K562 (cell line): ENCODE results near the gene URM1. TPM values are rescaled to one million over a fixed set of nuclear protein-coding genes. Genes with fewer than 3 reads are reported as not detected.
A peak's percentile ranks its signal among the peaks of the same experiment; 100 is the strongest.

Experiments used
- ATAC-seq: fragments of 200-7000 bp; cut with Tn5 transposase; 3 replicates; pipeline ENCODE4 v1.9.1; 2020; ENCODE audit warnings: moderate library complexity
- BruUV-seq: library from RNA; stranded (reverse); fragments of 400-500 nt; replicated peaks from 2 replicates; lab custom pipeline; 2021; lab: Mats Ljungman, UMichigan
- CTCF ChIA-PET: fragments of 300-600 bp; formaldehyde crosslinking; extraction: SDS; loops from one replicate; lab custom pipeline; 2021; ENCODE audit warnings: low intra/inter-chr PET ratio; lab: Yijun Ruan, JAX
- POLR2A ChIA-PET: fragments of 300-600, 350-650 bp; sonication (Branson Sonifier 250); formaldehyde crosslinking; extraction: SDS; loops from one replicate; lab custom pipeline; 2021; ENCODE audit warnings: antibody characterized with exemption, inconsistent platforms; lab: Yijun Ruan, JAX
- DNase-seq, 4 experiments: peaks; one replicate each; pipeline versions ENCODE4 v3.0.0 to v3.0.0-alpha.2; 2011 to 2018; ENCODE audit warnings: low spot score in 3 of 4, mixed read lengths in 3 of 4; ENCODE audit errors: extremely low read depth in 1 of 4
- FAIRE-seq: peaks from 2 replicates; lab custom pipeline; 2011; peaks lifted over from hg19 to GRCh38; lab: Jason Lieb, UNC
- H2AFZ ChIP-seq: 2 replicates; pipeline ENCODE4 v1.6.0; 2011; ENCODE audit warnings: low read depth, low read length, control low read depth, inconsistent platforms
- H3K27ac ChIP-seq: fragments of 200-600 bp; 3 replicates; pipeline ENCODE4 v1.8.0; 2011; ENCODE audit warnings: low read depth, mild to moderate bottlenecking, control low read depth, inconsistent platforms, low read length, moderate library complexity, mixed read lengths; ENCODE audit errors: extremely low read depth
- H3K27me3 ChIP-seq, 2 experiments: fragments of 300-600 bp in 1 of 2; 2 replicates in 1 of 2; 3 replicates in 1 of 2; pipeline versions ENCODE4 v1.6.0 to v1.8.0; 2011; ENCODE audit warnings: inconsistent platforms in 2 of 2, low read length in 2 of 2, mild to moderate bottlenecking in 1 of 2, mixed read lengths in 1 of 2, moderate library complexity in 1 of 2; ENCODE audit not compliant: control insufficient read depth in 2 of 2, insufficient read depth in 2 of 2
- H3K36me3 ChIP-seq: fragments of 300-600 bp; 3 replicates; pipeline ENCODE4 v1.8.0; 2011; ENCODE audit warnings: mild to moderate bottlenecking, low read length, inconsistent platforms; ENCODE audit not compliant: control insufficient read depth, insufficient read depth
- H3K4me1 ChIP-seq, 2 experiments: fragments of 200-600 bp in 1 of 2; replicated peaks in 1 of 2; 2 replicates in 1 of 2; 3 replicates in 1 of 2; pipeline versions ENCODE4 v1.5.1 to v1.8.0; 2011; ENCODE audit warnings: inconsistent platforms in 2 of 2, low read length in 2 of 2, mild to moderate bottlenecking in 1 of 2, mixed read lengths in 1 of 2, moderate library complexity in 1 of 2; ENCODE audit not compliant: control insufficient read depth in 2 of 2, insufficient read depth in 2 of 2
- H3K4me2 ChIP-seq: 2 replicates; pipeline ENCODE4 v1.6.1; 2011; ENCODE audit warnings: low read length, control low read depth, inconsistent platforms, mixed read lengths; ENCODE audit not compliant: insufficient read depth
- H3K4me3 ChIP-seq: fragments of 200-600 bp; sonication (generic), shearing (Covaris generic); 2 replicates; pipeline ENCODE4 v1.5.1; 2016; ENCODE audit warnings: control low read depth, inconsistent platforms
- H3K79me2 ChIP-seq: fragments of 200-600 bp; 3 replicates; pipeline ENCODE4 v1.8.0; 2011; ENCODE audit warnings: low read length, inconsistent platforms; ENCODE audit not compliant: control insufficient read depth, insufficient read depth
- H3K9ac ChIP-seq, 2 experiments: 2 replicates each; pipeline versions ENCODE4 v1.6.0 to v1.6.1; 2011; ENCODE audit warnings: low read depth in 2 of 2, low read length in 2 of 2, control low read depth in 1 of 2, inconsistent platforms in 1 of 2, mild to moderate bottlenecking in 1 of 2, mixed read lengths in 1 of 2; ENCODE audit not compliant: insufficient read depth in 1 of 2
- H3K9me1 ChIP-seq: one replicate; pipeline ENCODE4 v1.6.0; 2011; ENCODE audit warnings: inconsistent platforms, mild to moderate bottlenecking, low read length, moderate library complexity; ENCODE audit not compliant: control insufficient read depth, insufficient read depth
- H3K9me3 ChIP-seq: replicated peaks from 2 replicates; pipeline ENCODE4 v1.5.1; 2011; ENCODE audit warnings: low read depth, low read length, inconsistent platforms; ENCODE audit not compliant: control insufficient read depth, insufficient read depth
- H4K20me1 ChIP-seq: replicated peaks from 2 replicates; pipeline ENCODE4 v1.6.1; 2011; ENCODE audit warnings: low read length, inconsistent platforms, mixed read lengths; ENCODE audit not compliant: control insufficient read depth, insufficient read depth
- EGR1 ChIP-seq: fragments of 450-650 bp; conservative IDR thresholded peaks from 2 replicates; pipeline ENCODE4 v1.6.1; 2017; ENCODE audit warnings: mild to moderate bottlenecking
- TEAD4 ChIP-seq, 2 experiments: sonication (generic) in 1 of 2; formaldehyde crosslinking in 1 of 2; IDR thresholded peaks; 2 replicates each; pipeline versions ENCODE4 v1.6.1 to v1.8.0; 2012 to 2022; ENCODE audit warnings: borderline replicate concordance in 1 of 2, inconsistent platforms in 1 of 2, low read length in 1 of 2, mild to moderate bottlenecking in 1 of 2, missing genetic modification reagents in 1 of 2
- ZNF551 ChIP-seq: fragments of 250-450 bp; sonication (Bioruptor Pico); IDR thresholded peaks from 2 replicates; pipeline ENCODE4 v1.5.0; 2021; ENCODE audit warnings: mild to moderate bottlenecking, moderate library complexity
- WGBS: fragments of 100-300 bp; shearing (Covaris generic); methylation state at CpG from one replicate; pipeline ENCODE4 v1.1.6; 2016; ENCODE audit warnings: low coverage, mixed read lengths; ENCODE audit not compliant: insufficient coverage; ENCODE audit errors: missing lambda C conversion rate; 5-methylcytosine and 5-hydroxymethylcytosine counted together
- in situ Hi-C: fragments of 300-500 bp; cut with MboI; formaldehyde crosslinking; loops from 4 replicates; pipeline ENCODE4 v1.15.0; 2018; ENCODE audit warnings: inconsistent platforms, mixed read lengths
- intact Hi-C: fragments of 100-400 bp; cut with micrococcal nuclease; formaldehyde crosslinking; loops from 2 replicates; pipeline ENCODE4 v1.14.2; 2022
- polyA plus RNA-seq, 8 experiments: library from polyadenylated mRNA; depleted of rRNA in 4 of 8; stranded (reverse) in 5 of 8; unstranded in 3 of 8; fragments of >200 nt; fragmentation: Nextera tagmentation in 2 of 8; fragmentation: Illumina TruSeq in 1 of 8; extraction: Ambion mirVana in 2 of 8; extraction: Trizol in 1 of 8; gene quantifications; 2 replicates each; pipeline versions ENCODE4 v1.2.1 to v1.2.3, GENCODE V29; 2011 to 2014; ENCODE audit warnings: inconsistent platforms in 1 of 8, missing spikeins in 1 of 8
- total RNA-seq, 7 experiments: library from RNA; depleted of rRNA in 6 of 7; stranded (reverse); fragments of >200 nt in 6 of 7; fragmentation: Illumina TruSeq in 2 of 7; extraction: Trizol in 2 of 7; gene quantifications; 2 replicates each; pipeline versions ENCODE4 v1.2.1 to v1.2.3, GENCODE V29; 2011 to 2021; ENCODE audit warnings: low replicate concordance in 1 of 7
- TF ChIP-seq, protein P1 (sequence below), 3 experiments: fragments of 200-800 bp in 1 of 3; sonication (Bioruptor generic) in 1 of 3; sonication (generic) in 1 of 3; formaldehyde crosslinking in 1 of 3; IDR thresholded peaks; 2 replicates each; pipeline versions ENCODE4 v1.6.1 to v1.8.0; 2016 to 2022; ENCODE audit warnings: mild to moderate bottlenecking in 2 of 3, missing compliant biosample characterization in 2 of 3, missing genetic modification characterization in 2 of 3, missing genetic modification reagents in 1 of 3

Gene URM1
- total and polyA plus RNA-seq, 9 of the 15 experiments (the other 6 are each of a cell fraction or from before 2014, with no cell fraction given), result 10.1 to 88.9 (median 53.3) TPM

DNA sequence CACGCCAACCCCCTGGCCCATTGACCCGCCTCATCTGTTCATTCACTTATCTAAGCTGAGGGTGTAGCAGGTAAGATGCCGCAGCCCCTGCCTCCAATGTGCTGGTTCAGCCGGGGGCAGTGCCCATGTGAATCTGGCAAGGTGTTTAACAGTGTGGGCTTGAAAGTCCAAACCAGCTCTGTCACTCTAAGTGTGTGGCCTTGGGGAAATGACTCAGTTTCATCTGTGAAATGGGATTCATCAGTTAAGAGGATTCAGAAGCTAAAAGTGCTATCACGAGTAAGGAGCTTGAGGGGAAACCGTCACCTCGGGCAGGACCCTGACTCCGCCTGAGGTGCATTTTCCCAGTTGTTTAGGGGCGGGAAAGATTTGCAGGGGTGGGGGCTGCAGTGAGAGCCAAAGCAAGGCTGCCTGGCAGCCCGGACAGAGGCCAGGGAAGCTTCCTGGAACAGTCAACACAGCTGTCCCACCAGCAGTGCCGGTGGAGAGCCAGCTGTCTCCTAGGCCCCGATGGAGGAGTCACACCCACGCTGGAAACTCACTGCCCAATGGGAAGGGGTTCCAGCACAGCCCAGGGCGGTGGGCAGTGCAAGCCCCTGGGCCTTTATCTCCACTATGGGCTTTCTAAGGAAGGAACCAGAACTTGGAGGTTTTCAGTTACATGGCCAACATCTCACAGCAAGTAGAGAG, 9.7 kb upstream of the URM1 start:
- peaks cover 15 to 48% of the 10 kb centered on the region in 2 experiments; a peak in 4 of 5 replicates for H3K4me1 ChIP-seq
- peak overlapping the region in 1 of 2 experiments; percentile 59; a peak in 3 of 4 replicates for H3K9ac ChIP-seq
- no peaks in the 10 kb centered on the region for H3K79me2 ChIP-seq
- no peak for ATAC-seq
- H3K4me3 ChIP-seq, result no peak overlapping the region
- no peaks in the 10 kb centered on the region for H4K20me1 ChIP-seq
- no TSS peak for BruUV-seq
- intact Hi-C loops (loop anchor here (10.0 kb wide), 1 partner anchor 193 kb away; the partner anchor contains the start of gene SPTAN1), in situ Hi-C loops (loop anchor here (25.0 kb wide), 1 partner anchor 599 kb away; no protein-coding TSS in a partner anchor)
- ChIA-PET POLR2A (interaction anchor here (0.5 to 2.8 kb wide), 6 partner anchors 9 to 84 kb away, joined by 3 to 11 read pairs (median 3); partner anchors contain the start of gene URM1), CTCF (interaction anchor here (0.7 to 4.6 kb wide), 5 partner anchors 49 to 249 kb away, joined by 3 to 37 read pairs (median 5); no protein-coding TSS in a partner anchor)
- no peaks in the 10 kb centered on the region for H3K27me3 ChIP-seq
- H2AFZ ChIP-seq, result peak overlapping the region; percentile 84
- H3K27ac ChIP-seq, result no peak overlapping the region
- H3K9me3 ChIP-seq, result no peaks in the 10 kb centered on the region
- FAIRE-seq, result no peak
- H3K36me3 ChIP-seq, result peaks cover 8% of the 10 kb centered on the region; the same call in 1 of the 3 replicates
- no peak for DNase-seq
- H3K9me1 ChIP-seq, result no peaks in the 10 kb centered on the region
- 47% methylated on average over 13 of the region's 14 CpGs for WGBS
- no peak for TF ChIP-seq ZNF551 (CRISPR knock-in tag)
- no peak for TF ChIP-seq TEAD4 (IDR thresholded peaks at IDR 0.05; ENCODE audit: low read length)
- no peak for TF ChIP-seq TEAD4 (CRISPR knock-in tag; IDR thresholded peaks at IDR 0.05; ENCODE audit: borderline replicate concordance)
- 0 out of 2 replicates have a peak, but pooled peaks have one; percentile 19 for TF ChIP-seq EGR1
- TF ChIP-seq, protein P1, sequence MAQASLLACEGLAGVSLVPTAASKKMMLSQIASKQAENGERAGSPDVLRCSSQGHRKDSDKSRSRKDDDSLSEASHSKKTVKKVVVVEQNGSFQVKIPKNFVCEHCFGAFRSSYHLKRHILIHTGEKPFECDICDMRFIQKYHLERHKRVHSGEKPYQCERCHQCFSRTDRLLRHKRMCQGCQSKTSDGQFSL (CRISPR knock-in tag; IDR thresholded peaks at IDR 0.05), result no peak
- TF ChIP-seq, protein P1 (tag; IDR thresholded peaks at IDR 0.05), result no peak
- H3K4me2 ChIP-seq, result peak overlapping the region; percentile 61
